GM18873 (cell line): ENCODE data around the gene GORAB.

Experiments
- ATAC-seq: cut with Tn5 transposase; IDR thresholded peaks from one replicate; pipeline ENCODE4 v1.9.1; 2021; ENCODE audit warnings: mild to moderate bottlenecking, moderate library complexity, moderate number of reproducible peaks; ENCODE audit not compliant: unreplicated experiment, low FRiP score

The GORAB gene

DNA sequence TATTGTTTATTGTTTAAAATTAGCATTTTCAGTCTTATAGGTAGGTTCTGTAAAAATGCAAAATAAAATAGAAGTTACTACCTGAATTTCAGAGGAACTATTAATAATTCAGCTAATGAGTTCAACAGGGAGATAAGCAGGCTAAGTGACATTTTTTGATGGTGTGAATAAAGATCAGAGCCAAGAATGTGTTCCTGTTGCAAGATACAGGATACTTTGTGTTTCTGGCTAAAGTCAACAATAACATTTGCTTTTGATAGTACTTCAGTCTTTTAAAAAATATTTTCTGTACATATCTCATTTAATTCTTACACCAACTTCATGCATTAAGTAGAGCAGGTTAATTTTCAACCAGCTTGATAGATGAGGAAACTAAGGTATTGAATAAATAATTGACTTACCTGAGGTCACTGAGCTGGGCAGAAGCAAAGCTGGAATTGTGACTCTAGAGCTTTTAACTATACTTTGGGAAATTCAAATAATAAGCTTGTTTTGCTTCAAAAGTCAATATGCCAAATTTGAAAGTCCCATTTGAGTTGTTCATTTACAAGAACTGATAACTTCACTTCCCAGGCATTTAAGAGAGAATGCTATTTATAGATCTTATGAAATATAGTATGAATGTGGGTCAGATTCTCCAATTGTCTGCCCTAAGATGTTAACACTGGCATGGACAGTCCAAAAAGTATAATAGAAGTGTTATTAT is 6.0 kb downstream of the GORAB start:
- no peak for ATAC-seq

DNA sequence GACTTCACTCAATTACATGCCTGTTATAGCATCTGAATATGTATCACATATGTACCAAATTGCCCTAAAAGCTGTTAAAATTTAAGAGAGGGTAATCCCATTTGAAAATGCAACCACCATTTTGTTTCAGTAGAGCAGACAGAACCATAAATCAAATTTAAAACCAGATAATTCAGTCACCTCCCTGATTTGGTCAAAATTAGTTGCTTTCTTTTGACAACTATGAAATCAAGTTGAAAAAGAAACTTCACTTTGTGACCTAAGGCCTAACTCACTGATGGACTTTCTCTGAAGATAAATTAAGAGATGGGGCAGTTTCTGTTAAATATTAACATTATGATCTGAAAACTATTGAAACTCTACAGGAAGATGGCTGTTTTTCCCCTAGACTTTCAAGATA is 6.7 kb downstream of the GORAB start:
- ATAC-seq: no peak

DNA sequence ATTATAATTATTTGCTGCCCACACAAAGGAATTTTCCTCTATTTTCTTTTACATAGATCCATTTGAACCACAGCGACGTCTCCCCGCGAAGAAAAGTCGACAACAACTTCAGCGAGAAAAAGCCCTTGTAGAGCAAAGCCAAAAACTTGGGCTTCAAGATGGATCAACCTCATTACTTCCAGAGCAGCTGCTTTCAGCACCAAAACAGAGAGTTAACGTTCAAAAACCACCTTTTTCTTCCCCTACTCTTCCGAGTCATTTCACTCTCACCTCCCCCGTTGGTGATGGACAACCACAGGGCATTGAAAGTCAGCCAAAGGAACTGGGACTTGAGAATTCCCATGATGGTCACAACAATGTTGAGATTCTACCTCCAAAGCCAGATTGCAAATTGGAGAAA is 7.2 kb downstream of the GORAB start:
- ATAC-seq: no peak

DNA sequence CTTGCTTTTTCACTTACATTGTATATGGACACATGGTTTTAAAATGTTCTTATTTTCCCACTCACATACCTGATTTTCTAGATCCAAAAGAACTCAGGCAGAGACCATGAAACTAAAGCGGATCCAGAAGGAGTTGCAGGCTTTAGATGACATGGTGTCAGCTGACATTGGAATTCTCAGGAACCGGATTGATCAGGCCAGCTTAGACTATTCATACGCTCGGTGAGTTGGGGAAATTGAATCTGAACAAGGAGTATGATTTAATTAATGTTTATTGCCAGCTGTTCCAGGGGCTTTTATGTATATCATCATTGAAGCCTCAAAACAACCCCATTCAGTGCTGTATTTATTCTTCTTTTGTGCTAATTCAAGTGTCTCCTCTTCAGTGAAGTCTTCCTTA is 12.7 kb downstream of the GORAB start:
- ATAC-seq: no peak

DNA sequence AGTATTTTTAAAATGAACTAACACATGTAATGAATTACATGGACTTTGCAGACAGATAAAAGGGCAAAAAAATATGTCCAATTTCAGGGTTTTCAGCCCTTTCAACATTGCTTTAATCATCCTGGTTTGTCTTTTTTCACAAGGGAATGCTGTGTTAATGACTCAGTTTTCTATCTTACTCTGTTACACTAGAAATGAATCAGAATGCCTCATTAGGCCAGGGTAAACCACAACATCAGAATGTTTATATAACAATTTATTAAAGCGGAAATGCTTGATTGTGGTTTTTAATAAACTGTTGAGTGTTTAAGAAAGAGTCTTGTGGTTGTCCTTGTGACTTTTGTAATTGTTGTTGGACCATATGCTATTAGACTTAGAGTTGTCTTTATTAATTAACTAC is 13.5 kb downstream of the GORAB start:
- no peak for ATAC-seq

DNA sequence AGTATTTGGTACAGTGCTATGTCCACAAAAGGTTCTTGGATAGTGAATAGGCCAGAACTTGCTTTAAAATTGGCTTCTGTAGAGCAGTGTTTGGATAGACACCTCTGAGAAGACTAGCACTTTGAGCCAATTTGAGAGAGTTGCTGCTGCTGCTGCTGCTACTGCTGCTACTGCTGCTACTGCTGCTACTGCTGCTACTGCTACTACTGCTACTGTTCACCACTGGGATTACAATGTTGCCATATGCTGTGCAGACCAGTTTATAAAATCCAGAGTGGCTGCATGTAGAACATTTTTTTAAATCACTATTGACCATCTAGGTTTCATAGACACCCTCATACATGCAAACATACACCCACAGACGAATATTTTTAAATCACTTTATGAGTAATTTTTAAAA is 15.3 kb downstream of the GORAB start:
- ATAC-seq: no peak

DNA sequence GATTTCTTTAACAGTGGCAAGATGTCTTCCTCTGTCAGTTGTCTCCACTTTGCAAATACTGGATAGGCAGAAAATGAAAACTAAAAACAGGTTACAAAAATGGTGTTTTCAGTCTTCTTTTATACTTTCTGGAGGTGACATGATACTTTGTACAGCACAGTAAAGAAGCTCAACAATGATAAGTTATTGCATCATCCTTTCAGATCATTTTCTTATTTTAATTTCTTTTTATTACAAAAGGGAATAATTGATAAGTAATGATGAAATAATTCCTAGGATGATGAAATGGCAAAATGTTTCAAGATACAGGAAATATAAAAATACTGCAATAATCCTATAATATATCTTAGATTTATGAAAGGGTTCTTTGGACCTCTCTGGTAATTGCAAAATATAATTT is 16.5 kb downstream of the GORAB start:
- no peak for ATAC-seq

DNA sequence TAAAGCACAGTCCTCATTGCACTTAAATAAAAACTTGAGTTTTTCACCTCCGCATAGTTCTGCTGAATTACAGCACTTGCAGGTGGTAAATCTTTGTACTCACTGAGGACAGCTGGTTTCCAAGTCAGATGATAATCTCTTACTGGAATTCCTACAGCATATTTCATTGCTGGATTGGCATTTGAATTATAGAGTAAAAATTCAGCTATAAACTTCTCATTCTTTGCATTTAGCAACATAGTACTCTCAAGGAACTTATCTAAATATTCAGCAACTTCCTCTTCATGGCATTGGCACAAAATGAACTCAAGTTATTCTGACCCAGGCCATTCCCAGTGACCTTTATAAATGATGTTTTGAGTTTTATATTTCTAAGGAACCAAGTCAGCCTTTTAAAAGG is 23.4 kb downstream of the GORAB start:
- ATAC-seq: no peak

DNA sequence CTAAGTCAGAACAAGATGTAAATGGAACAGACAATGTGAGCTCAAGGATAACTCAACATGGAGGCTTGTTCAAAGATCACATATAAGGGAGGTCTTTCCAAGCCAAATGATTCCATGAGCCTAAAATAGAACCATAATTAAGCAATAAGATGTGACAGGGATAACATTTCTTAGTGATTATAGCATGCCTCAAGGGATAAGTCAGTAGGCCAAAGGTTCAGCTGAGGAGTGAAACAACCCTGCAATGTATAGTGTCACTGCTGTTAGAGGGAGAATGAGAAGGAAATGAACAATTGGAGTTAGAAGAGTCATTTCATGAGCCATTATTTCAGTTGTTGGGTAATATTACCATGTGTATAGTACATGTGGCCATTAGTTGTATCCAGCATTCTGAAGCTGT is 25.0 kb downstream of the GORAB start:
- ATAC-seq: no peak

DNA sequence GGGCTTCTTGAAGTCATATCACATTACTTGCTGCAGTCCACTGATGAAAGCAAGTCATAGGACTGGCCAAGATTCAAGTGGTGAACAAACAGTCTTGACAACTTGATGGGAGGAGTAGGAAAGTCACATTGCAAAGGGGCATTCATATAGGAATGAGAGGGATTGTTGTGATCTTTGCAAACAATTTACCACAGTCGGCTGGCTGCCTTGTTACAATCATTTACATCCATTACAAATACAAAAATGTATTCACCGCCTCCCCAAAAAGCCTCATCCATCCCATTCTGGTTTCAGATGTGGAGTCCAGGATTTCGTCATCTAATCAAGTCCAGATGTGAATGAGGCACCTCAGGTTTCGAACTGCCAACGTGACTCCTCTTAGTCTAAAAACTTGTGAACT is 26.8 kb downstream of the GORAB start:
- ATAC-seq: no peak

DNA sequence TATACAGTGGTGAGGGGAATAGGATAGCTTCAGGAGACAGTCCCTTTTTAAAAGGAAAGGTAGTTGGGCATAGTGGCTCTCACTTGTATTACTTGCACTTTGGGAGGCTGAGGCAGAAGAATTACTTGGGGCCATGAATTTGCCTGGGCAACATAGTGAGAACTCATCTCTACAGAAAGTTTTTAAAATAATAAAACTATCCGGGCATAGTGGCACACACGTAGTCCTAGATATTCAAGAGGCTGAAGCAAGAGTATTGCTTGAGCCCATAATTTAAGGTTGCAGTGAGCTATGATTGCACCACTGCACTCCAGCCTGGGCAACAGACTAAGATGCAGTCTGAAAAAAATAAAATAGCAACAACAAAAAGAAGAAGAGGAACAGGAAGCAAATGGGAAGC is 27.2 kb downstream of the GORAB start:
- no peak for ATAC-seq

DNA sequence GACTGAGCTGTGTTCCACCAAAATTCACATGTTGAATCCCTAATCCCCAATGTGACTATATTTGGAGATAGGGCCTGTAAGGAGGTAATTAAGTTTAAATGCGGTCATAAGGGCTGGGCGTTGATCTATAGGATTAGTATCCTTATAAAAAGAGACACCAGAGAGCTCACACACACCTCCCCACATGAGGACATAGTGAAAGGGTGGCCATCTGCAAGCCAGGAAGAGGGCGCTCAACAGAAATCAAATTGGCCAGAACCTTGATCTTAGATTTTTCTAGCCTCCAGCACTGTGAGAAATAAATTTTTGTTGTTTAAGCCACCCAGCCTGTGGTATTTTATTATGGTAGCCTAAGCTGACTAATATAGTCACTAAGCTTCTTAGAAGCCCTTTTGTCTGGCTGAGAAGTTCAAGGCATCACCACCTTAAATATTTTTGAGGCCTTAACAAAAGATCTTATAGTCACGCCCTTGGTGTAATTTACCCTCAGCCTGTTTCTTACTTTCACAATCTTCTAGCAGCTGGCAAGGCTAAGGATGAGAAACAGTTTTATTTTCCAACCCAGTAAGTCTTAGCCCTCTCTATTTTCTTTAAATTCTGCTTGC is 28.8 kb downstream of the GORAB start:
- no peak for ATAC-seq

DNA sequence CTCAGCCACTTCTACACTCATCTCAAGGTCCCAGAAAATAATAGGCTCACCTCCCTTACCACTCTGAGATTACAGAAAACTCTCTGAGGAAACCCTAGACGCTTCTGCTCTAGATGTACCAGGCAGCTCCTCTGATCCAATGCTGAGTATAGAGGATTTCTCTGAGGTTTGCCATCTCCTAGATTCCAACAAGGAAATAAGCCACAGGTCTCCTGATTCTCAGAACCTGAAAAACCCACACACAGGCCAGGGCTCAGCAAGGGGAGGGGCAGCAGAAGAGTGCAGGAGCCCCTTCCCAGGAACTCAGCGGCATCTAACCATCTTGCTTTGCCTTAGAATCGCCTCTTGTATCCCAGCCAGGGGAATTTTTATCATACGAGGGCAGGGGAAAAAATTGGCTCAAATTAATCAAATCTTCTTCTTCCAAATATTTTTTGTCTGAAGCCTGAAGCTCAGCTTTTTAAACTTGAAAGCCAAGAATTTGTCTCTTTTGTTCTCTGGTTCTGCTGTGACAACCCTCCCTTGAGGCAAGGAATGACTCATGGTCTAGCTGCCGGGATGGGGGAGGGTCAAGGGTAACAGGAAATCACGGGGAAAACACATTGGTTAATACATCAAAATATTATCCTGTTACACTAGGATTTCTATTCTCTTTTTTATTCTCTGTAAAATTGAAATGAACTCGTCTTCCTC is 30.8 kb downstream of the GORAB start:
- ATAC-seq: no peak

DNA sequence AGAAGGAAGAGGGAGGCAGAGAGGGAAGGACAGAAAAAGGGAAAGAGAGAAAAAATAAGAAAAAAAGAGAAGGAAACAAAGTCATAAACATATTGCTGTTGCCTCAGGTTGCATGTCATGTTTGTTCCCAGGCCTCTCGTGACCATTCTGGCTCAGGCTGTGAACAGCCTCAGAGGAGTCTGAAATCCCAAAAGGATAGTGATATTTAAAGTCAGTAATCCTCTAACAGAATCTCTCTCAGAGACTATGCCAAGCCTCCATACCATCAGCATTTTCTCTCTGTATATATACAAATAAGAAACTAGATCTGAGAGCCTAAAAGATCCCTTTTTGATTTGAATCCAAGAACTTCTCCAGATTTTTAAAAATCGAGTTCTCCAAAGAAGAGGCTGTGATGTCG is 35.2 kb downstream of the GORAB start:
- no peak for ATAC-seq

DNA sequence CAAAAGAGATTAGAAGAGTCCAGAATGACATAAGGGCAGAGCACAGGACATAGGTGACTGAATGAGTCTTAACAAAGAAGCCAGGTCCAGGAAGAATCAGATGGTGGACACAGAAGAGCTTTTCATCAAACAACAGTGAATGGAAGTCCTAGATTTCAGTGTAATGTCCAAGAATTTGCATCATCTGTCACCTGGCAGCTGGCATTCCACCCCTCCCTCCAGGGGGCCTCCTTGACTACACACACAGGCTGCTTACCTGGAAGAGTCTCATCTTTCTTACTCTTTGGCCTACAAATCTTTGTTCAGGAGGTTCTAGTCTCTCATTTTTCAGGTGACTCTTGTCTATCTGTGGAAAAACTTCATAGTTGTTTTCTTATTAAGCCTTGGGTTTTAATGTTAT is 36.2 kb downstream of the GORAB start:
- ATAC-seq: no peak

DNA sequence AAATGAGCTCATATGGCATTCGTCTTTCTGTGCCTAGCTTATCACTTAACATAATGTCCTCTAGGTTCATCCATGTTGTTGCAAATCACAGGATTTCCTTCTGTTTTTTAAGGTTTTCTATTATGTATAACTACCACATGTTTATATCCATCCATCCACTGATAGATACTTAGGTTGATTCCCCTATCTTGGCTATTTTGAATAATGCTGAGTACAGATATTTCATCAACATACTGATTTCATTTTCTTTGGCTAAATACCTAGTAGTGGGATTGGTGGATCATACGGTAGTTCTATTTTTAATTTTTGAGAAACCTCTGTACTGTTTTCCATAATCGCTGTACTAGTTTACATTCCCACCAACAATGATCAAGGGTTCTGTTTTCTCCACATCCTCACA is 45.0 kb downstream of the GORAB start:
- no peak for ATAC-seq

DNA sequence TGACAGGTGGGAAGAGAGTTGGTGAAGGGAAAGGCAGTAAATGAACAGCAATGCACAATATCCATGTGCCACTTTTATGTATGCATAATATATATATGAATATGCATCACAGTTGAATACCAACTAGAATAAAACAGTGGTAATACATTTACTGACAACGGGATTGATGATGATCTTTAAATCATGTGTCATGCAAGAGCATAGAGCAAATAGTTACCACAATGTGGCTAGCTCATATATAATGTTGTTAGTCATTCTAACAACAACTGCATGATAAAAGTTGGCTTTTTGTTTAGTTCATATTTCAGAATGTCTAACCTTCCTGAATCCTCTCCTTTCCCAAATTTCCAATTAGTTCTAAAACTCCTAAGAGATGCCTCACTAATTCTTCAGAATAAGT is 46.4 kb downstream of the GORAB start:
- ATAC-seq: no peak

DNA sequence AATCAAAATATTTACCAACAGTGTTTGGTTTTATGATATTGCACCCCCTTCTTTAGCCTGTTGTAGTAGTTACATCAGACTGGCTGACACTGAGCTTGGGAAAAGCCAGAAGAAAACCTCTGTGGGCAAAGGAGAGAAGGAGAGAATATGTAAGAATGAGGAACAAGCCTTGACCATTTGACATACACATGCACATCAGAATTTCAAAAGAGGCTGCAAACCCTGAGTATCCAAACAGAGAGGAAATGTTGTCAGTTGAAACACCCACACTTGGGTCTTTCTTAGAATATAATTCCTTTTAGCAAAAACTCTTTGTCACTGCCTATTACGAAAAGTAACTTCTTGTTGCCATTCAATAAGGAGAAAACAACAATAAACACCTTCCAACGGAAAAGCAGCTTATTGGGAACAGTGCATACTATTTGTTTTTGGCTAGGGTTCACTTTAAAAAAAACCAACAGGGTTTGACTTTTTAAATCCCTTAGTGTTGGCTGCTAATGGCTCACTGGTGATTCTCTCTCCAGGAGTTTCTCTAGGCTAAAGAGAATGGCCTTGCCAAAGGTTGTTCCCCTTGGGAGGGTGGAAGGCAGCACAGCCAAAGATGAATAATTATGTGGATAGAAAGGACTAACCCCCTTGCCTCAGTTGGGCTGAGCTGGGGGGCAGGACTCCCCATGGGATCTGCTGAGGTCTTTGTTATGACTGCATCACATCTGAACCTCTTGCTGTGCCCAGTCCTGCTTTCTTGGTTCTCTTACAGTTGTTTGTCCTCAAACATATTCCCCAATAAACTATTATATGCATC is 48.9 kb downstream of the GORAB start:
- ATAC-seq: no peak

DNA sequence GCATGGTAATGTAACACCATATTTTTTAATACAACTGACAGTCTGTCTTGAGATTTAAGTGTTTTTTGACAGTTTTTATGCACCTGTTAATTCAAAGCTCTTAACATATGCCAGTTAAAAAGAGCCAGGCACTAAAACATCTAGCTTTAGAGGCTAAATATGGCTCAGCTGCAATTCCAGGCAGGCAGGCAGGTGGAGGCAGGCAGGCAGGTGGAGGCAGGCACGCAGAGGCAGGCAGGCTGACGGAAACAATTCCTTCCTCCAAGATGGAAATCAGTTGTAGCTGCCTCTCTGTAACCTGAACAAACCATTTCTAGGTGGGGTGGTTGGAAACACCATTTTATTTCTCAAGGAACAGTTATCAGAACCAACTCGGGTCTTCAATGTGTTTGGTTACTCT is 51.2 kb downstream of the GORAB start:
- no peak for ATAC-seq

DNA sequence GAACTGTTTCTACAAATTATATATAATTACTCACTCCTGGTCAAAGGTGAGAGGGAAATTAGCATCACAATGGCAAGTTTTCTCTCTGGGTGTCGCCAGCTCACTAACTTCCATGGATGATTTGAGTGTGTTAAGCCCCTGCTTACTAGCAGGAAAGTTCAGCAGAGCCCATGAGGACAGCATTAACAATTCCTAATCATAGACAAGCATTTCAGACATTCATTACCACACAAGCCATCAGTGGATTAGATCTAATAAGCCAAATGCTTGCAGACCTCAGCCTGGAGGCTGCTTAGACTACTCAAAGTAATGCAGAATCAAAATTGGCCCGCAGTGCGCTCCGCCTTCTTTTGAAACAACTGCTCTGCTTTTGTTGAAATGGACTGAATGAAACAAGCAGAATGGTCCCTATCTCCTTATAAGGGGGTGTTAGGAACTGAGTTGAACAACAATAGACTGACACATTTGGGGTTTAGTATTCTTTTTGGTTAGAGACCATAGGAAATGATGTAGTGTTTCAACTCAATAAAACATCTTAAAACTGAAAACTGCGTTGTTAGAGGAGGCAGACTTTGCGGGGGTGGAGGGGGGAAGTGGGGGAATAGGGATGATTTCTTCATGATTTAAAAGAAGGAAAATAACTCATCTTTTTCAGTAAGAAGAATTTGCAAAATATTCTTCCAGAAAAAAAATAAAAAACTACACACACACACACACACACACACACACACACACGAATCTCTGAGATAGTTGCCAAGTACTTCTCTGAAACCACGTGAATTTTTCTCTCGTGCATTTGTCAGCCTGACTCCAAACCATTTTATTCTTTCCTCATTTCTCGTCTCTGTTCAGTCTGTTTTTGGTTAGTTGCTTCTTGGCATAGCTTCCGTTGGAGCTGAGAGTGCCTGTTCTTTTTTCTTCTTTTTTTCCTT is 54.6 kb downstream of the GORAB start:
- ATAC-seq: no peak
